Measurements from ENCODE around the gene RAB20. TPM values are rescaled to one million over a fixed set of nuclear protein-coding genes. Genes with fewer than 3 reads are reported as not detected.

Gene RAB20
- total and polyA plus RNA-seq, 2 of the 8 experiments (the other 6 are each of a cell fraction or from before 2014, with no cell fraction given) = 14.8 to 27.9 TPM

GRCh38 chr13:110541526-110541920 is 20.0 kb downstream of the RAB20 start (continued):
- TF ChIP-seq CHD1 (IDR thresholded peaks at IDR 0.05; ENCODE audit: low read depth, low read length) (no peak), POLR2A (IDR thresholded peaks at IDR 0.05; ENCODE audit: control extremely low read depth in 1 of 2, low read depth in 2 of 2, low read length in 2 of 2) (no peak), BRCA1 (IDR thresholded peaks at IDR 0.05; ENCODE audit: low read depth, low read length) (no peak)
